Stimulated activated effector memory CD8-positive, alpha-beta T cell treated with anti-CD3 and anti-CD28 coated beads, Interleukin-12 subunit alpha, Interleukin-12 subunit beta, amount 100 ng/mL, for 72 hours (primary cell): ENCODE data around the gene TGFBR1.
"Not testable (repeated sequence)": the region's sequence is repeated elsewhere in the genome, so short reads cannot be mapped to it uniquely, and the experiment has no call there.

ENCODE experiments used
- ATAC-seq: fragments of 150-1000 bp; cut with Tn5 transposase; 2 replicates; pipeline ENCODE4 v1.10.0; 2021
- DNase-seq, 2 donors: peaks; one replicate each; pipeline ENCODE4 v3.0.0; 2021 to 2022; ENCODE audit warnings: low spot score in 2 of 2
- H3K27ac Mint-ChIP-seq: one replicate; pipeline ENCODE4 v1.8.0; 2022; ENCODE audit warnings: mild to moderate bottlenecking, mixed read lengths
- H3K36me3 Mint-ChIP-seq: one replicate; pipeline ENCODE4 v1.8.0; 2022; ENCODE audit warnings: mild to moderate bottlenecking, mixed read lengths
- H3K4me1 Mint-ChIP-seq: one replicate; pipeline ENCODE4 v1.8.0; 2022; ENCODE audit warnings: mixed read lengths
- H3K4me3 Mint-ChIP-seq: one replicate; pipeline ENCODE4 v1.8.0; 2022; ENCODE audit warnings: mild to moderate bottlenecking, mixed read lengths
- H3K9me3 Mint-ChIP-seq: one replicate; pipeline ENCODE4 v1.8.0; 2022; ENCODE audit warnings: mixed read lengths

The TGFBR1 gene

DNA sequence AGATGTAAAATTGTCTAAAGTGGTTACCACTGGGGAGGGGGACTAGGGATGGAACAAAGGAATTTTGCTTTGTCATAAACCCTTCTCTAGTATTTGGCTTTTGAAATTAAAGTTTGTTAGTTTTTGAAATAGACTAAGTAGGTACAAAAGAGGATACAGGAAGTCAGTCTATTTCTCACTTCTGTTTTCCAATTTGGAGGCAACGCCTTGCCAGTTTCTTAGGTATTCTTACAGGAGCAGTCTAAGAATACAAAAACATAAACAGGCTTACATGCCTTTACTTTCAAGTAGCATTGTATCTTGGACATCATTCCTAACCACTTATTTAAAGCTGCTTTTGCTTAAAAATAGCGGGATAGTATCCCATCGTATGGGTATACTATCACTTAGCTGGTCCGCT is 82.4 kb downstream of the TGFBR1 start:
- Mint-ChIP-seq H3K4me1 (peaks cover 34% of the 10 kb centered on the region), H3K36me3 (no peaks in the 10 kb centered on the region), H3K27ac (peak overlapping the region; percentile 44), H3K4me3 (no peak overlapping the region), H3K9me3 (no peaks in the 10 kb centered on the region)
- DNase-seq: no peak
- no peak for ATAC-seq

DNA sequence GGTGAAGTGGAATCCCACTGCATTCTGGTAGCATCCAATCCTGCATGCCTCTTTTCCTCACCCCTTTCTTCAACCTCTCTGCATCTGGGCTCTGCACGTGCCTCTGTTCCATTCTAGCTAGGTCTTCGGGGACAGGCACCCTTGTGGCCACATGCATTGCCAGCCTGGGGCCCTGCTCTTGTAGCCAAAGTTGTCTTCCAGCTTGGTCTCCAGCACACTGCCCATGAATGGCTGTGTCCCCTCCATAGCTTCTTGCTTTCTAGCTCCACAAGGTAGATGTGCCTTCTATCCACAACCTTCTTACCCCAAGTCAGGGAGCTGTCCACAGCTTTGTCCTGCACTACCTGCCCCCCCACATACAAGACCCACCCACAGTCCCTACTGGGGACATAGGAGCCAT is 84.3 kb downstream of the TGFBR1 start:
- peak overlapping the region; percentile 29 for H3K27ac Mint-ChIP-seq
- DNase-seq: no peak
- H3K36me3 Mint-ChIP-seq: no peaks in the 10 kb centered on the region
- no peak for ATAC-seq
- H3K4me3 Mint-ChIP-seq: no peak overlapping the region
- no peaks in the 10 kb centered on the region for H3K9me3 Mint-ChIP-seq
- H3K4me1 Mint-ChIP-seq: peaks cover 17% of the 10 kb centered on the region

DNA sequence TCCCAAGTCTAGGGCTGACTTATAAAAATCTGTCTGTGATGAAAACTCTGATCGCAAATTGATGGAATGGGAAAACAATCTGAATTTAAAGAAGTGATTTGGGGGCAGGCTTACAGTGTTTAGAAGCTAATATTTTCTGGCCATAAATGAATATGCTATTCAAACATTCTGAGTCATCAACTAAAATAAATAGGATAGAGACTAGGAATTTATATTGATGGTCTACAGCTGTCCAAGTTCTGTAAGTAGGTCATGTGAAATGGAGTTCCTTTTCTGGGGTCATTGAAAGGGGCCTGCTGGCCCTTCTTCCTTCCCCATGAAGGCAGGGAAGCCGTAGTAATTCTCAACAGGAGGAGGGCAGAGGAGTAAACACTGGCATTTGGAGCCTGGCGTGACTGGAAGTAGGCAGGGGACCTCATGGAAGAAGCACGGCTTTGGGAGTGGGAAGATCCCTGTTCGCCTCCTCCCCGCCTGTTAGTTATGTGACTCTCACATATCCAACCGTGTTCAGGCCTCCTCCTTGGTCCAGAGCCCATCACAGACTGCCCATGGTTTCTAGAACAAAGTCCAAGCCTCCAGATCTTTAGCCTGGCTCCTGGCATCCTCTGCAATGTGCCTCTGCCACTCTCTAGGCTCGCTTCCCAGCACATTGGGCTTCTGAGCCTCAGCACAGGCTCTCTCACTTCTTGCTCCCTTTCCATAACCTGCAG is 85.1 kb downstream of the TGFBR1 start:
- DNase-seq (no peak), ATAC-seq (no peak)
- H3K27ac Mint-ChIP-seq: no peak overlapping the region
- no peak overlapping the region for H3K4me3 Mint-ChIP-seq
- peaks cover 8% of the 10 kb centered on the region for H3K4me1 Mint-ChIP-seq
- no peaks in the 10 kb centered on the region for H3K36me3 Mint-ChIP-seq
- no peaks in the 10 kb centered on the region for H3K9me3 Mint-ChIP-seq

DNA sequence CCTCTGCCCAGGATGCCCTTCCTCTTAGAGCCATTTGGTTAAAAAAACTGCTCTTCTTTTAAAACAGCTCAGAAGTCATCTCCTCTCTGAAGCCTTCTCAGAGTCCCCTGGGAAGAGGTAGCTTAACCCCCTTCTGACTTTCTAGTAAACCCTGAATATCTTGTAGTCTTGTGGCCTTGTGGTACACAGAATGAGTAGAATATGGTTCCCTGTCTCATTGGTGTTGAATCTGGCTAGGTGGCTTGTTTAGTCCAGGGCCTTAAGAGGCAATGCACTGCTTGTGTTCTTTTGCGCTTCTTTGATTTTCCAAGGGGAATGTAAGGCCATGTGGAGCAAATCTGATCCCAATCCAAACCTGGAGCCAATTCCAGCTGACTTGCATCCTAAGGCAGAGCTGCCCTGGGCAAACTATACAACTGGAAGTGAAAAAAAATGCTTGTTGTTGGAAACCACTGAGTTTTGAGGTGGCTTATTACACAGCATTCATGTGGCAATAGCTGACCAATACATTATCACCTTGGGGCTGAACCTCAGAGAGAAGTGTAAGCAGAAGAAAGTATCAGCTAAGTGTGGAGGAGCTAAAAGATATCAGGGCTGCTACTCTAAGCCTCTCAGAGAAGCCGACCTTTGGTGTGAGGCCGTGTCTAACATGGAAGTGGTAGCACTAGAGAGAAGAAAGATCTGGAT is 85.8 kb downstream of the TGFBR1 start:
- DNase-seq (no peak), ATAC-seq (no peak)
- no peaks in the 10 kb centered on the region for H3K9me3 Mint-ChIP-seq
- no peak overlapping the region for H3K4me3 Mint-ChIP-seq
- no peaks in the 10 kb centered on the region for H3K36me3 Mint-ChIP-seq
- peaks cover 1% of the 10 kb centered on the region for H3K4me1 Mint-ChIP-seq
- H3K27ac Mint-ChIP-seq: no peak overlapping the region

DNA sequence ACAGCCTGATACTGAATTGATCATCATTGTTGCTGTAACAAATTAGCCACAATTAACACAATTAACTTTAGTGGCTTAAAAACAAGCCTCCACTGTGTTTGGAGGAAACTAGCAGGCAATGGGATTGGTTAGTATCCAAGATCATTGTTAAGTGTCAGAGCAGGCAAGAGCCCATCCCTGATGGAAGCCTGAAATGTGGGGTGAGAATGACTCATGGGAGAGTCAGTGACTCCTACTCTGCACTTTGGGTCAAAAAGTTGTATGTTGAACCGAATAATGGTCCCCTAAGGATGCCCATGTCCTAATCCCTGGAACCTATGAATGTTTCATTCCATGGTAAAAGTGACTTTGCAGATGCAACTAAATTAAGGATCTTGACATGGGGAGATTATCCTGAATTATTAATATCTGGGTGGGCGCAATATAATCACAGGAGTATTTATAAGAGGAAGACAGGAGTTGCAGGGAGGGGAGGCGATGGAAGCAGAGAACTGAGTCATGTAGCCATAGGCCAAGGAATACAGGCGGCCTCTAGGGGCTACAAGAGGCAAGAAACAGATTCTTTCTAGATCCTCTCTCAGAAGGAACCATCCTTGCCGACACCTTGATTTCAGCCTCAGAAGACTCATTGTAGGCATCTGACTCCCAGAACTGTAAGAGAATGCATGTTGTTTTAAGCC is 88.0 kb downstream of the TGFBR1 start:
- no peaks in the 10 kb centered on the region for H3K4me1 Mint-ChIP-seq
- H3K27ac Mint-ChIP-seq: no peak overlapping the region
- no peak for ATAC-seq
- no peak overlapping the region for H3K4me3 Mint-ChIP-seq
- H3K36me3 Mint-ChIP-seq: no peaks in the 10 kb centered on the region
- DNase-seq: no peak
- no peaks in the 10 kb centered on the region for H3K9me3 Mint-ChIP-seq

DNA sequence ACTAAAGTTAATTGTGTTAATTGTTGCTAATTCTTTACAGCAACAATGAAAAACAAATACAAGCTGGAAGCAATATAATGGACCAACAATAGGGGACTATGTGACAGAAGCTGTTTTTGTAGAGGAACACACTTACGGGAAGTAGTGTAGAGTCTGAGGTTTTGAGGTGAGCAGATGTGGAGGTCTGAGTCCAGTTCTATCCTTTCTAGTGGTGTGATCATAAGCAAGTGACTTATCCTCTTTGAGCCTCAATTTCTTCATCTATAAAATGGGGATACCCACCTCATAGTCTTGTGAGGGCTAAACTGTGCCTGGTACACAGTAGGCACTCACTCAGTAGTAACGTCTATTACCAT is 88.5 kb downstream of the TGFBR1 start:
- Mint-ChIP-seq H3K36me3 (no peaks in the 10 kb centered on the region), H3K4me1 (no peaks in the 10 kb centered on the region), H3K9me3 (no peaks in the 10 kb centered on the region), H3K27ac (no peak overlapping the region), H3K4me3 (no peak overlapping the region)
- no peak for DNase-seq
- no peak for ATAC-seq

DNA sequence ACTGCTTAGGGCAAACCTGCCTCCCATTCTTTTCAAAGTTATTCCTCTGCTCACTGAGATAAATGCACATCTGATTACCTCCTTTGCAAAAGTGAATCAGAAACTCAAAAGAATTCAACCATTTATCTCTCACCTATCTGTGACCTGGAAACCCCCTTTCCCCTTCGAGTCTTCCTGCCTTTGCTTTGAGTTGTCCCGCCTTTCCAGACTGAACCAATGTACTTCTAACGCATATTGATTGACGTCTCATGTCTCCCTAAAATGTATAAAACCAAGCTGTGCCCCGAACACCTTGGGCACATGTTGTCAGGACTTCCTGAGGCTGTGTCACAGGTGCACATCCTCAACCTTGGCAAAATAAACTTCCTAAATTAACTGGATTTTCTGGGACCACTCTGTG is 91.6 kb downstream of the TGFBR1 start:
- ATAC-seq, H3K4me3 Mint-ChIP-seq, H3K27ac Mint-ChIP-seq, H3K36me3 Mint-ChIP-seq, DNase-seq, H3K4me1 Mint-ChIP-seq, H3K9me3 Mint-ChIP-seq: not testable (repeated sequence)

DNA sequence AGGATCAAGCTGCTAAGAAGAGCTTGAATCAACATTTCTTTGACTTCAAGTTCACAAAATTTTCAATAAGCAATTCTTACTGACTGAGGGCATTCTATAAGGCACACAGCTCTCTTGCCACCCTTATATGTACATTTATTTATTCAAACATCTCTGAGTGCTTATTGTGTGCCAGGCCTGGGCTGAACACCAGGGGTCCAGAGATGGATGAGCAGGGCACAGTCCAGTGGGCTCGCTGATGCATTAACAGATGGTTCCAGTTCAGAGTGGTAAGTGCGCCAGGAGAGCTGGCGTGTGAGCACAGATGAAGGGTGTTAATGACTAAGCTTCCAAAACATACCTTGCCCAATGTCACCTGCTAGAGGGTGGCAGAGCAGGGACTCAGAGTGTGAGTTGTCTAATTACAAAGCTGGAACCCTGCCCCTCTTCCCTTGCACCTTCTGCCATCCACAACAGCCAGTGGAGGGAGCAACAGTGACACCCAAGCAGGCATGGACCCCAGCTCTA is 92.3 kb downstream of the TGFBR1 start:
- Mint-ChIP-seq H3K27ac (no peak overlapping the region), H3K36me3 (no peaks in the 10 kb centered on the region), H3K9me3 (no peaks in the 10 kb centered on the region), H3K4me3 (no peak overlapping the region), H3K4me1 (no peaks in the 10 kb centered on the region)
- no peak for ATAC-seq
- DNase-seq: no peak

DNA sequence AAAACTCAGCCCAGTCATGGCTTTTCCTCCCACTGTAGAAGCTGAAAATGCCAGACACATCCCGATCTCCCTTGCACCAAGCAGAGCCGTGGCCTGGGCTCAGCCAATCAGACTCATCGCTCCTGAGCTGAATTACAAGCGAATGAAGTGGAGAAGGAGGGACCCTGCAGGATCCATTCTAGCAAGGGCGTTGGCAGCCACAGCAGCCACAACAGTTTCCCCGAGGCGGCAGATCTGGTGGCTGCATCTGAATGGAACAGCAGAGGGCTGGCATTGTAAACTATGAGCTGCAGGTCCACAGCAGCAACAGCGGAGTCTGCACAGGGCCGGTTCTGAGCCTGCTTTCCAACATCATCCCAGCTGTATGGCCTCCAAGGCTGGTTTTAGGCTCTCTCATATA is 93.1 kb downstream of the TGFBR1 start:
- Mint-ChIP-seq H3K27ac (no peak overlapping the region), H3K4me1 (no peaks in the 10 kb centered on the region), H3K9me3 (no peaks in the 10 kb centered on the region), H3K4me3 (no peak overlapping the region), H3K36me3 (no peaks in the 10 kb centered on the region)
- DNase-seq (no peak), ATAC-seq (no peak)

DNA sequence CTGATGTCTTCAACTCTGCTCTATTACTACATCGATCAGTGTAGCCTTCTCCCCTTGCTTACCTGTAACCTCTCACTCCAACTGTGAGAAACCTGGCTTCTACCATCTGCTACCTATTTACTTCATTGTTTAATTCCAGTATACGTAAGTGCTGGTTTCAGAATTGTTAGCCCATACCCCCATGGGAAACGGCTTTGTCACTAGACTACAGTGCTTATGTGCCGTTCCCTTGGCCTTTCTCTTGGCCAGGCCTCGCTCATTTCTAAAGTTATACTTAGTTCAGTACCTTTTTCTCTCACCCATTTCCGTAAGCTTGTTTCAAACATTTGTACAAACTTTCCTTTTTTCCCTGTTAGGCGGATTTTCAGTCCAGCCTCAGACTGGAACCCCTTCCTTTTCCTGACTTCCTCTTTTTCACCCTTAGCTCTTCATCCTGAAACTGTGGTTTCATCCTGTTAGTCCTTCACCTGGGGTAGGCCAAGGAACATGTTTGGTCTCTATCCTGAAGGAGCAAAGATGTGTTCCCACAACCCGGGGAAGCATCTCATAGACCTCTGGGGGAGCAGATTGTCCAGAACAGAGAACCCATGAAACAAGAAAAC is 95.1 kb downstream of the TGFBR1 start:
- Mint-ChIP-seq H3K9me3 (no peaks in the 10 kb centered on the region), H3K4me3 (no peak overlapping the region), H3K36me3 (no peaks in the 10 kb centered on the region), H3K4me1 (no peaks in the 10 kb centered on the region), H3K27ac (no peak overlapping the region)
- ATAC-seq: no peak
- DNase-seq: no peak

DNA sequence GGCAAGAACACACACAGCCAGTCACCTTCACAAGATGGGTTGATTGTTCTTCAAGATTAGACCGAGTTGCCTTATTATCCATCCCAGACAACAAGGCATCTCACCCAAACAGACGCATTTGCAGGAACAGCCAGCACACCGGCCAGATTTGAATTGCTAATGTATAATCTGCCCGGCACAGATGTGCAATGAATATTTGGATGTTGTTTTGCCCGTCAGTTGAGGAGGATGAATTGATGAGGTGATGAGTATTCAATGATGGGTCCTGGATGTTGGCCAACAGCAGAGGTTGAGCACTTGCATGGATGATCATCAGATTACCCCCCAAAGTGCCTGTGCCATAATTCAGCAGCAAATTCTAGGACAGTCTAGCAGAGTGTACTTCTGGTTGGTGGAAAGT is 96.7 kb downstream of the TGFBR1 start:
- DNase-seq: no peak
- no peak for ATAC-seq
- no peaks in the 10 kb centered on the region for H3K36me3 Mint-ChIP-seq
- no peaks in the 10 kb centered on the region for H3K9me3 Mint-ChIP-seq
- H3K27ac Mint-ChIP-seq: no peak overlapping the region
- no peak overlapping the region for H3K4me3 Mint-ChIP-seq
- no peaks in the 10 kb centered on the region for H3K4me1 Mint-ChIP-seq
